B cell (primary cell): Measurements from ENCODE around the gene NDUFB7.

Experiments
- EZH2 ChIP-seq: IDR thresholded peaks from 2 replicates; pipeline ENCODE4 v1.6.1; 2012; ENCODE audit warnings: borderline replicate concordance, low read depth, mild to moderate bottlenecking, moderate library complexity, low read length; ENCODE audit not compliant: insufficient read depth, poor library complexity, severe bottlenecking
- TF ChIP-seq, protein P1 (sequence below): fragments of 200-600 bp; IDR thresholded peaks from one replicate; pipeline ENCODE4 v1.8.0; 2022; ENCODE audit warnings: antibody characterized with exemption, mild to moderate bottlenecking

DNA sequence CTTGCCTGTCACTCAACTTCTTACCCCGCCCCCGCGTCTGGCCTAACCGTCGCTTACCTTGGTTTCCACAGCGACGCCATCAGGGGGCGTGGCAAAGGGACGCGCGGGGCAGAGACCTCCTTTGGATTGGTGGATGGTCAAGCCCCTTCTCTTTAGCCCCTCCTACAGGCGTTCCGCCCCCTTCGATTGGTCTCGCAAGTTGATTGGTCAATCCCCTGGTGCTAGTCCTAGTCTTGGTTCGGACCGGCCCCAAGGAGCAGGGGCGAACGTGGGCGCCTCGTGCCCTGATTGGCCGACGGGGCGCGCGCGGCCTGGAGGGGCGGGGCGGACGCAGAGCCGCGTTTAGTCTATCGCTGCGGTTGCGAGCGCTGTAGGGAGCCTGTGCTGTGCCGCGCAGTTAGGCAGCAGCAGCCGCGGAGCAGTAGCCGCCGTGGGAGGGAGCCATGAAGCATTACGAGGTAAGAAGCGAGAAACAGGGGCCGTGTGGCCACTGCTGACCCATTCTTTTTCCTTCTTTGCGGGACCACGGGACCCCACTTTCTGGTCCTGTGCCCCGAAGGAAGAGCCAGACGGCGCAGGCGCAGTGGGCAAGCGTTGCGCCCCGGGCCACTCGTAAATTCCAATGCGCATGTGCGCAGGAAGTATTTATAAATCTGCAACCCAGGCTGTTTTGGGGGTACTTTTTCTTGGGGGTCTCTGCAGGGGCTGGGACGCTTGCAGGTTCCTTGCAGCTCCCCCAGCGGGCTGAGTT is 42.4 kb downstream of the NDUFB7 start, which contains the start of gene TECR:
- TF ChIP-seq, protein P1, sequence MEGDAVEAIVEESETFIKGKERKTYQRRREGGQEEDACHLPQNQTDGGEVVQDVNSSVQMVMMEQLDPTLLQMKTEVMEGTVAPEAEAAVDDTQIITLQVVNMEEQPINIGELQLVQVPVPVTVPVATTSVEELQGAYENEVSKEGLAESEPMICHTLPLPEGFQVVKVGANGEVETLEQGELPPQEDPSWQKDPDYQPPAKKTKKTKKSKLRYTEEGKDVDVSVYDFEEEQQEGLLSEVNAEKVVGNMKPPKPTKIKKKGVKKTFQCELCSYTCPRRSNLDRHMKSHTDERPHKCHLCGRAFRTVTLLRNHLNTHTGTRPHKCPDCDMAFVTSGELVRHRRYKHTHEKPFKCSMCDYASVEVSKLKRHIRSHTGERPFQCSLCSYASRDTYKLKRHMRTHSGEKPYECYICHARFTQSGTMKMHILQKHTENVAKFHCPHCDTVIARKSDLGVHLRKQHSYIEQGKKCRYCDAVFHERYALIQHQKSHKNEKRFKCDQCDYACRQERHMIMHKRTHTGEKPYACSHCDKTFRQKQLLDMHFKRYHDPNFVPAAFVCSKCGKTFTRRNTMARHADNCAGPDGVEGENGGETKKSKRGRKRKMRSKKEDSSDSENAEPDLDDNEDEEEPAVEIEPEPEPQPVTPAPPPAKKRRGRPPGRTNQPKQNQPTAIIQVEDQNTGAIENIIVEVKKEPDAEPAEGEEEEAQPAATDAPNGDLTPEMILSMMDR = no peak
- TF ChIP-seq EZH2 = no peak
